GM21360 (cell line): ENCODE measurements around the gene APBA2.
"Not testable (repeated sequence)": the region's sequence is repeated elsewhere in the genome, so short reads cannot be mapped to it uniquely, and the experiment has no call there.

Source experiments
- ATAC-seq: cut with Tn5 transposase; IDR thresholded peaks from one replicate; pipeline ENCODE4 v1.9.1; 2021; ENCODE audit warnings: mild to moderate bottlenecking, moderate library complexity; ENCODE audit not compliant: unreplicated experiment

The APBA2 gene

DNA sequence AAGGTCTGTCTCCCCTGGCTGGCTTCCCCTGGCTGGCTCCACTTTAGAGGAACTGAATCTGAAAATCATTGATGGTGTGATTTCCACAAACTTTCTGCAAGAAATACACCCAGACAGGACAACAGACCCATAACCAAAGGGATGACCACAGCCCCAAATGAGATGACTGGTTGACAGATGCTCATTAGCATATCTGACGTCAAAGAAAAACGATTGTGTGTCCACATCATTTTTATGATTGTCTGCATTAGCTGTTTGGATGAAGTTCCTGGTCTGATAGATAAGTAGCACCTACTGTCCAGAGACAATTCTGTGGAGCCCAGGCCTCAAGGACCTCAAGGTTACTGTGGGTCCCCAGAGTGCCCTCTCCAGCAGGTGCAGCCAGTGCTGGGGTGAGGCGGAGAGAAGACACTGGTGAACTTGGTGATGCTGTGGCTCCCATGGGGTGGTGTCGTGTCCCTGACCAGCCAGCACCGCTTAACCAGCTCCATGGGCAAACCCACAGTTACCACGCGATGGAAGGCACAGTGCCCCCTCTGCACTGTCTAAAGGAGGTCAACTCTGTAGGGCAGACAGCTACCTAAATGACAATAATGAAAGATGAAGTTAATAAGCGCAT lies 256.5 kb downstream of the APBA2 start:
- no peak for ATAC-seq

DNA sequence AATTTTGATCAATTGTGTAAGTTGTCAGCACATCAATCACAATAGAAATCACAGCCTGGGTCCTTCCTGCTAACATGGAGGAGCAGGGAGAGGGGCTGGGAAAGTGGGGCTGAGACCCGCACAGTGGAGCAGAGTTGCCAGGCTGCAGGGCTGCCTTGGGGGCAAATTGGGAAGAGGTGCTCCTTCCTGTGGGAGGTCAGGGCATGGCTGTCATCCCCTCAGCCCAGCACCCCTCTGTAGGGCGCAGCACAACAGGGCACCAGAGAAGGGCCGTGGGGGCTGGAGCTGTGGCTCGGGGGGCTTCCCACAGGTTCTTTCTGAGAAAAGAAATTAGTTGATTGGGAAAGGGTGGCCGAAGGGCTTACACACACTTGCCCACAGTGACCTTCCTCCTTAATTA lies 257.5 kb downstream of the APBA2 start:
- no peak for ATAC-seq

DNA sequence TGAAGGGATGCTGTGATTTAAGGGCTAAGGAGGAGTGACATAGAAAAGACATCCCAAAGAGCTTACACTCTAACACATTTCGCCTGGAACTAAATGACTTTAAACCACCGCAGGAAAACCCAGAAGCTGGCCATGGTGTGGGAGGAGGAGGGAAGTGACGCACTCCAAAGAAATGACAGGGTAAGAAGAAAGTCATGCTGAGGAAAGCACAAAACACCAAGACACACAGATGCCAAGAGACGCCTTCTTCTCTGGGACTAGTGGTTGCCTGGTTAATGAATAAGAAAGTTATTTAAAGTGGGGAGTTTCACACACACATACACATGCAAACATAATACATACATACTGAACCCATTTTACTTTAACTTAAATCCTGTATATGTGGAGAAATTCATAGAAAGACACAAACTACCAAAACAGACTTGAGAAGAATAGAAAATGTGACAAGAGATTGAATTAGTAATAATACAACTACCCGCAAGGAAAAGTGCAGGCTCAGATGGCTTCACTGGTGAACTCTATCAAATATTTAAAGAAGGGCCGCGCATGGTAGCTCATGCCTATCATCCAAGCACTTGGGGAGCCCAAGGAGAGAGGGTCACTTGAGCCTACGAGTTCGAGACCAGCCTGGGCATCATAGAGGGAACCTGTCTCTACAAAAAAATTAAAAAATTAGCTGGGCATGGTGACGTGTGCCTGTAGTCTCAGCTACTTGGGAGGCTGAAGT lies 258.3 kb downstream of the APBA2 start:
- ATAC-seq, result no peak

DNA sequence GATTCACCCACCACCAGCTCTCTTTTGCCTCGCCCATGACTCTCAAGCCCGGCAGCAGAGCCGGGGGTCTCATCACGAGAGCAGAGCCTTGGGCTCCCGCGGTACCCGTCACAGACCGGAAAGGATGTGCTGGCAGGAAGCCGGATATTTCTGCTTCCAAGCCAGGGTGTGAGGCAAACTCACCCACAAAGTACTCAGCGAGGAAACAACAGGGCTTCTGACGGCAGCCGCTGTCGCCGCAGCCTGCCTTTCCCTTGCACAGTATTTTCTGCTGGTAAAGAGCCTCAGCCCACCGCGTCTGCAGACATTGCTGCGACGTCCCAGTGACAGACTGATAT lies 263.9 kb downstream of the APBA2 start:
- no peak for ATAC-seq

DNA sequence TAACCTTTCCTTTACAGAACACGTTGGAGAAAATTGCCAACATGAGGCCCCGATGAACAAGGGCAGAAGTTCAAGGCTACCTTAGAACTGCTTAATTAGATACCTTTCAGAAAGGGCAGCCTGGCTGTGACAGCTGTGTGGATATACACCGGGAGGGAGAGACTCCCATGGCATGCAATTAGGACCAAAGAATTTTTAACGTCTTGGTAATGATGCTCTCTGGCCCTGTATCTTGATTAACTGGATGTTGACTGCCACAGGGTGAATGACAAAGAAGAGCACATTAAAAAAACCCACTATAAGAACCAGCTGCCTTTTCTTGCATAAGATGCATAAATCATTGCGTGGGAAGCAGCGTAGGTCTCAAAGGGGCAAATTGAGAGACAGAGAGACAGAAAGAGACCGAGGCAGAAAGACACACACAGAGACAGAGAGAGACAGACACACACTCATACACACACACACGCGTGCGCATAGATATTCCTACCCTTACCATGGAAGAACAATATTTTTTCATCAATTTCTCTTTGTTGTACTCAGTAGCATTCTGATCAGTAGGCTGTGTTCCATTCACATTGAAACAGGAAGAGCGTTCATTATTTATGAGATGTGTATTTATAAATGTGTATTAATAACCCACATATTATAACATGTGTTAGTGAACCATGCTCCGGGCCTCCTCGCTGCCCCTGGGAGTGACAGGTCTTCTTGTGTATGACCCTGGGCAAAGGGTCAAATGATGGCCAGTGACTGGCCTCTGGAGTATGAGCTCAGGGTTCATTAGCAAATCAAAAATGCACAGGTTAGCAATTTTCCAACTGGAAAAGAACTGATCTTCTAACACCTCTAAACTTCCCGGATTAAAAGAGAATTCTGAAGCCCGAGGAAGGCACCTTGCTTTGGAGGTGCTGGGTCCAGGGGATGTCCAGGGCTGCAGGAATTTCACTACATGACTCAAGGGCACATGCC lies 265.0 kb downstream of the APBA2 start:
- ATAC-seq, result no peak

DNA sequence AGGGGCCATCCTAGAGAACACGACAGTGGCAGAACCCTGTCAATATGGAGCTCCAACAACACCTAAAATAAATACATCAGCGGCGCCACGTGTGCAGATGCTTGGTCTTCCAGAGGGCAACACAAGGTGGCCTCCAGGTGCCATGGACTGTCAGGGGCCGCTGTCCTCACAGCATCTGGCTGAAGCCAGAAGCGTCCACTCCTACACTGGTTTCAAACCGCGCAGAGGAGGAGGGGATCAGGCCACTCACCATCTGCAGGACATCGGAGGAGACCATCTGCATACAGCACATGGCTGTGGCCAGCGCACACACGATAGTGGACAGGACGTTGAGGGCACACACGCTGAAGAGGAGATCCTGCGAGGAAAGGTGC lies 265.7 kb downstream of the APBA2 start:
- ATAC-seq, result no peak

DNA sequence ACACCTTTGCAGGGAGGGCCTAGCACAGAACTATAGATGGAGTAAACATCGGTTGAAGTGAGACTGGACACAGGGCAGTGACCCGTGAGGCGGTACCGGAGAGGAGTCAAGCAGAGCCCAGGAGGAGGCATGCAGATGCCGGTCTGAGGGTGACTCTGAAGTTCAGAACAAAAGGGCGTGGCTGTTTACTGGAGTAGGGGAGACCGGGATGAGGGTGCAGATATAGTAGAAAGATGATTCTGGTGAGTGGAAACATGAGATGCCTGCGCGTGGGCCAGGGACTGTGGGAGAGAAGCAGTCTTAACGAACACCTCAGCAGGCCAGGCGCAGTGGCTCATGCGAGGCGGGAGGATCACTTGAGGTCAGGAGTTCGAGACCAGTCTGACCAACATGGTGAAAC lies 270.7 kb downstream of the APBA2 start:
- no peak for ATAC-seq

DNA sequence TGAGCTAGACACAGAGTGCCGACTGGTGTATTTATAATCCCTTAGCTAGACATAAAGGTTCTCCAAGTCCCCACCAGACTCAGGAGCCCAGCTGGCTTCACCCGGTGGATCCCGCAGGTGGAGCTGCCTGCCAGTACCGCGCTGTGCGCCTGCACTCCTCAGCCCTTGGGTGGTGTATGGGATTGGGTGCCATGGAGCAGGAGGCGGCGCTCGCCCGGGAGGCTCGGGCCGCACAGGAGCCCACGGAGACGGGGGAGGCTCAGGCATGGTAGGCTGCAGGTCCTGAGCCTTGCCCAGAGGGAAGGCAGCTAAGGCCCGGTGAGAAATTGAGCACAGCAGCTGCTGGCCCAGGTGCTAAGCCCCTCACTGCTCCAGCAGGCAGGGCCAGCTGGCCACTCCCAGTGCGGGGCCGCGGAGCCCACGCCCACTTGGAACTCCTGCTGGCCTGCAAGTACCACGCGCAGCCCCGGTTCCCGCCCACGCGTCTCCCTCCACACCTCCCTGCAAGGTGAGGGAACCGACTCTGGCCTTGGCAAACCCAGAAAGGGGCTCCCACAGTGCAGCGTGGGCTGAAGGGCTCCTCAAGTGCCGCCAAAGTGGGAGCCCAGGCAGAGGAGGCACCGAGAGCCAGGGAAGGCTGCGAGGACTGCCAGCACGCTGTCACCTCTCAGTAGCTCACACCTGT lies 274.1 kb downstream of the APBA2 start:
- ATAC-seq, result no peak

DNA sequence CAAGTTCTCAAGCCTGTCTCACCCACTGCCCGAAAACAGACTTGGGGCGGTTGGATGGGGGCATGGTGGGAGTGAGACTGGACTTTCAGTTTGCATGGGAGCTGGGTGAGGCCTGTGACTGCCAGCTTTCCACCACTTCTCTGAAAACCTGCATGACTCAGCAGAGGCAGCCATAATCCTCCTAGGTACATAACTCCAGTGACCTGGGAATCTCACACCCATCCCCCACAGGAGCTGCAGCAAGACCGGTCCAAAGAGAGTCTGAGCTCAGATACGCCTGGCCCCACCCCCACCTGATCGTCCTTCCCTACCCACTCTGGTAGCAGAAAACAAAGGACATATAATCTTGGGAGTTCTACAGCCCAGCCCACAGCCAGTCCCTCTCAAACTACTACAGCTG lies 276.6 kb downstream of the APBA2 start:
- ATAC-seq, result no peak

DNA sequence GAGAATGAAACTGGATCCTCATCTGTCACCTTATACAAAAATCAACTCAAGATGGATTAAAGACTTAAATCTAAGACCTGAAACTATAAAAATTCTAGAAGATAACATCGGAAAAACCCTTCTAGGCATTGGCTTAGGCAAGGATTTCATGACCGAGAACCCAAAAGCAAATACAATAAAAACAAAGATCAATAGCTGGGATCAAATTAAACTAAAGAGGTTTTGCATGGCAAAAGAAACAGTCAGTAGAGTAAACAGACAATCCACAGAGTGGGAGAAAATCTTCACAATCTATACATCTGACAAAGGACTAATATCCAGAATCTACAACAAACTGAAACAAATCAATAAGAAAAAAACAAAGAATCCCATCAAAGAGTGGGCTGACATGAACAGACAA lies 281.3 kb downstream of the APBA2 start:
- not testable (repeated sequence) for ATAC-seq
